Measurements from ENCODE around the gene MMGT1.

Gene MMGT1

GRCh38 chrX:135973548-135974278 is at the start of gene MMGT1:
MMGT1 (minus strand) TSS chrX:135973988; CDS start chrX:135973675, 313 bp downstream.
- peak; percentile 59 for DNase-seq

GRCh38 chrX:136021903-136022302 is 48.1 kb upstream of the MMGT1 start:
- DNase-seq, result no peak

- no peak for DNase-seq
These were observed 47.4 kb upstream of the MMGT1 start for GRCh38 chrX:136021160-136021559.

- DNase-seq, result no peak
These were observed 45.4 kb upstream of the MMGT1 start for GRCh38 chrX:136019226-136019625.

GRCh38 chrX:136016881-136017280 is 43.1 kb upstream of the MMGT1 start:
- no peak for DNase-seq

GRCh38 chrX:136015016-136015415 is 41.2 kb upstream of the MMGT1 start:
- DNase-seq, result no peak

GRCh38 chrX:135988245-135988644 is 14.5 kb upstream of the MMGT1 start:
- DNase-seq, result no peak

- DNase-seq, result no peak
These were observed 12.2 kb upstream of the MMGT1 start for GRCh38 chrX:135985973-135986310.

- DNase-seq, result peak; percentile 19
These were observed 11.6 kb upstream of the MMGT1 start, which contains the start of gene SLC9A6 for GRCh38 chrX:135985157-135985972. SLC9A6 (plus strand) TSS chrX:135985435; CDS start chrX:135985659, 224 bp downstream.

- no peak for DNase-seq
These were observed 11.0 kb upstream of the MMGT1 start for GRCh38 chrX:135984791-135985156.

- no peak for DNase-seq
These were observed 10.5 kb upstream of the MMGT1 start for GRCh38 chrX:135984256-135984655.

GRCh38 chrX:135982860-135983259 is 9.1 kb upstream of the MMGT1 start:
- no peak for DNase-seq

GRCh38 chrX:135981668-135982067 is 7.9 kb upstream of the MMGT1 start:
- DNase-seq, result no peak

GRCh38 chrX:135981010-135981409 is 7.2 kb upstream of the MMGT1 start:
- no peak for DNase-seq

GRCh38 chrX:135977611-135978010 is 3.8 kb upstream of the MMGT1 start:
- DNase-seq, result no peak

GRCh38 chrX:135975421-135975820 is 1.6 kb upstream of the MMGT1 start:
- no peak for DNase-seq

GRCh38 chrX:135974279-135974856 is 580 bp upstream of the MMGT1 start:
- DNase-seq, result no peak

GRCh38 chrX:135973025-135973547 is 702 bp downstream of the MMGT1 start:
- DNase-seq, result no peak

- DNase-seq, result no peak
These were observed 22.5 kb downstream of the MMGT1 start for GRCh38 chrX:135951291-135951690.

GRCh38 chrX:135944486-135944885 is 29.3 kb downstream of the MMGT1 start:
- no peak for DNase-seq

GRCh38 chrX:135931644-135932487 is 41.9 kb downstream of the MMGT1 start:
- no peak for DNase-seq

GRCh38 chrX:135927897-135928296 is 45.9 kb downstream of the MMGT1 start:
- DNase-seq, result no peak

- DNase-seq, result no peak
These were observed 50.4 kb downstream of the MMGT1 start for GRCh38 chrX:135923353-135923752.

All from NCI-H2029 treated with DMSO at 0.1 percent for 48 hours (cell line).